HG03060 (cell line): ENCODE results near the gene BMP6.

Experiments
- ATAC-seq: cut with Tn5 transposase; IDR thresholded peaks from one replicate; pipeline ENCODE4 v1.9.1; 2021; ENCODE audit warnings: low read depth, moderate number of reproducible peaks; ENCODE audit not compliant: unreplicated experiment

The BMP6 gene

GRCh38 chr6:7707787-7708186, 18.1 kb upstream of the BMP6 start:
- no peak for ATAC-seq

- no peak for ATAC-seq
Observed at GRCh38 chr6:7719364-7719850, 6.5 kb upstream of the BMP6 start.

GRCh38 chr6:7720346-7720745, 5.6 kb upstream of the BMP6 start:
- ATAC-seq: no peak

GRCh38 chr6:7721649-7722048, 4.2 kb upstream of the BMP6 start:
- ATAC-seq: no peak

GRCh38 chr6:7723041-7723447, 2.9 kb upstream of the BMP6 start:
- no peak for ATAC-seq

- ATAC-seq: no peak
Observed at GRCh38 chr6:7723554-7723953, 2.3 kb upstream of the BMP6 start.

- no peak for ATAC-seq
Observed at GRCh38 chr6:7725412-7725811, 487 bp upstream of the BMP6 start.

- no peak for ATAC-seq
Observed at GRCh38 chr6:7726416-7727085, 652 bp downstream of the BMP6 start.

GRCh38 chr6:7727086-7727945, 1.4 kb downstream of the BMP6 start:
- ATAC-seq: no peak

- ATAC-seq: no peak
Observed at GRCh38 chr6:7727946-7728854, 2.3 kb downstream of the BMP6 start.

- no peak for ATAC-seq
Observed at GRCh38 chr6:7728855-7729590, 3.1 kb downstream of the BMP6 start.

GRCh38 chr6:7730001-7730783, 4.3 kb downstream of the BMP6 start:
- ATAC-seq: no peak

- no peak for ATAC-seq
Observed at GRCh38 chr6:7730784-7731227, 4.9 kb downstream of the BMP6 start.

- no peak for ATAC-seq
Observed at GRCh38 chr6:7731294-7731693, 5.4 kb downstream of the BMP6 start.

GRCh38 chr6:7732228-7732627, 6.3 kb downstream of the BMP6 start:
- ATAC-seq: no peak

GRCh38 chr6:7734707-7735383, 8.9 kb downstream of the BMP6 start:
- no peak for ATAC-seq

GRCh38 chr6:7737106-7737505, 11.2 kb downstream of the BMP6 start:
- ATAC-seq: no peak

GRCh38 chr6:7737867-7738266, 12.0 kb downstream of the BMP6 start:
- ATAC-seq: no peak
